ENCODE results near the gene SIGLECL1. TPM values are rescaled to one million over a fixed set of nuclear protein-coding genes. Genes with fewer than 3 reads are reported as not detected.

Gene SIGLECL1
- total RNA-seq, 1 experiment from 2014 or later: not detected

- H3K27ac ChIP-seq (ENCODE audit: low read depth, low read length, poor library complexity, severe bottlenecking): no peak overlapping the region
- H3K36me3 ChIP-seq (ENCODE audit: insufficient read depth, low read length, poor library complexity, severe bottlenecking): no peaks in the 10 kb centered on the region
- ChIA-PET CTCF (no interaction called here), POLR2A (ENCODE audit: low non-redundant PET) (no interaction called here)
- DNase-seq (ENCODE audit: low spot score): no peak
- no peak for TF ChIP-seq EZH2 (IDR thresholded peaks at IDR 0.05; ENCODE audit: borderline replicate concordance, low read depth, low read length, poor library complexity, severe bottlenecking)
- BruUV-seq (replicated peaks): no TSS peak
- H3K4me3 ChIP-seq (ENCODE audit: low read depth, low read length, poor library complexity, severe bottlenecking): no peak overlapping the region
- no peaks in the 10 kb centered on the region for H3K9me3 ChIP-seq (ENCODE audit: low read depth, low read length, poor library complexity, severe bottlenecking)
- intact Hi-C loops (cut with micrococcal nuclease; ENCODE audit: unreplicated experiment): no loop called here
- H3K27me3 ChIP-seq (replicated peaks; ENCODE audit: insufficient read depth, low read depth, low read length, poor library complexity): peaks cover 24% of the 10 kb centered on the region
- H3K4me1 ChIP-seq (ENCODE audit: insufficient read depth, low read length, poor library complexity, severe bottlenecking): no peaks in the 10 kb centered on the region
These were observed 31.5 kb downstream of the SIGLECL1 start for GRCh38 chr19:51282335-51282734.

- ChIA-PET POLR2A (ENCODE audit: low non-redundant PET) (no interaction called here), CTCF (no interaction called here)
- Histone ChIP-seq H3K4me1 (ENCODE audit: insufficient read depth, low read length, poor library complexity, severe bottlenecking) (no peaks in the 10 kb centered on the region), H3K9me3 (ENCODE audit: low read depth, low read length, poor library complexity, severe bottlenecking) (no peaks in the 10 kb centered on the region), H3K27ac (ENCODE audit: low read depth, low read length, poor library complexity, severe bottlenecking) (no peak overlapping the region), H3K4me3 (ENCODE audit: low read depth, low read length, poor library complexity, severe bottlenecking) (no peak overlapping the region), H3K27me3 (replicated peaks; ENCODE audit: insufficient read depth, low read depth, low read length, poor library complexity) (peaks cover 37% of the 10 kb centered on the region), H3K36me3 (ENCODE audit: insufficient read depth, low read length, poor library complexity, severe bottlenecking) (no peaks in the 10 kb centered on the region)
- no TSS peak for BruUV-seq (replicated peaks)
- intact Hi-C loops (cut with micrococcal nuclease; ENCODE audit: unreplicated experiment): no loop called here
- no peak for DNase-seq (ENCODE audit: low spot score)
- TF ChIP-seq EZH2 (IDR thresholded peaks at IDR 0.05; ENCODE audit: borderline replicate concordance, low read depth, low read length, poor library complexity, severe bottlenecking) (no peak), CTCF (conservative IDR thresholded peaks at IDR 0.05; ENCODE audit: low read depth, low read length) (no peak)
These were observed 34.8 kb downstream of the SIGLECL1 start for GRCh38 chr19:51285682-51286081.

- ChIA-PET POLR2A (ENCODE audit: low non-redundant PET) (no interaction called here), CTCF (no interaction called here)
- H3K27ac ChIP-seq (ENCODE audit: low read depth, low read length, poor library complexity, severe bottlenecking): no peak overlapping the region
- BruUV-seq (replicated peaks): no TSS peak
- H3K36me3 ChIP-seq (ENCODE audit: insufficient read depth, low read length, poor library complexity, severe bottlenecking): no peaks in the 10 kb centered on the region
- no peaks in the 10 kb centered on the region for H3K9me3 ChIP-seq (ENCODE audit: low read depth, low read length, poor library complexity, severe bottlenecking)
- H3K4me1 ChIP-seq (ENCODE audit: insufficient read depth, low read length, poor library complexity, severe bottlenecking): no peaks in the 10 kb centered on the region
- no peak for TF ChIP-seq CTCF (conservative IDR thresholded peaks at IDR 0.05; ENCODE audit: low read depth, low read length)
- no peak for TF ChIP-seq EZH2 (IDR thresholded peaks at IDR 0.05; ENCODE audit: borderline replicate concordance, low read depth, low read length, poor library complexity, severe bottlenecking)
- peaks cover 37% of the 10 kb centered on the region for H3K27me3 ChIP-seq (replicated peaks; ENCODE audit: insufficient read depth, low read depth, low read length, poor library complexity)
- DNase-seq (ENCODE audit: low spot score): no peak
- intact Hi-C loops (cut with micrococcal nuclease; ENCODE audit: unreplicated experiment): no loop called here
- H3K4me3 ChIP-seq (ENCODE audit: low read depth, low read length, poor library complexity, severe bottlenecking): no peak overlapping the region
These were observed 38.8 kb downstream of the SIGLECL1 start for GRCh38 chr19:51289635-51290034.

- Histone ChIP-seq H3K4me3 (ENCODE audit: low read depth, low read length, poor library complexity, severe bottlenecking) (no peak overlapping the region), H3K4me1 (ENCODE audit: insufficient read depth, low read length, poor library complexity, severe bottlenecking) (no peaks in the 10 kb centered on the region), H3K9me3 (ENCODE audit: low read depth, low read length, poor library complexity, severe bottlenecking) (no peaks in the 10 kb centered on the region), H3K27ac (ENCODE audit: low read depth, low read length, poor library complexity, severe bottlenecking) (no peak overlapping the region), H3K36me3 (ENCODE audit: insufficient read depth, low read length, poor library complexity, severe bottlenecking) (no peaks in the 10 kb centered on the region), H3K27me3 (replicated peaks; ENCODE audit: insufficient read depth, low read depth, low read length, poor library complexity) (peaks cover 7% of the 10 kb centered on the region)
- no TSS peak for BruUV-seq (replicated peaks)
- POLR2A ChIA-PET (ENCODE audit: low non-redundant PET): no interaction called here
- CTCF ChIA-PET: no interaction called here
- intact Hi-C loops (cut with micrococcal nuclease; ENCODE audit: unreplicated experiment): no loop called here
- TF ChIP-seq CTCF (conservative IDR thresholded peaks at IDR 0.05; ENCODE audit: low read depth, low read length): no peak
- no peak for TF ChIP-seq EZH2 (IDR thresholded peaks at IDR 0.05; ENCODE audit: borderline replicate concordance, low read depth, low read length, poor library complexity, severe bottlenecking)
- no peak for DNase-seq (ENCODE audit: low spot score)
These were observed 42.1 kb downstream of the SIGLECL1 start for GRCh38 chr19:51292971-51293370.
